IMR-90 (cell line): ENCODE data around the gene PLXND1. TPM values are rescaled to one million over a fixed set of nuclear protein-coding genes. Genes with fewer than 3 reads are reported as not detected.

Experiments used
- ATAC-seq: fragments of 200-7000 bp; cut with Tn5 transposase; 2 replicates; pipeline ENCODE4 v1.9.1; 2020; ENCODE audit warnings: low read depth, mild to moderate bottlenecking, moderate library complexity
- BruUV-seq: library from RNA; stranded (reverse); fragments of 400-500 nt; replicated peaks from 2 replicates; lab custom pipeline; 2021; lab: Mats Ljungman, UMichigan
- CTCF ChIA-PET: fragments of 300-600 bp; formaldehyde crosslinking; extraction: SDS; loops from one replicate; lab custom pipeline; 2021; ENCODE audit warnings: antibody characterized with exemption; lab: Yijun Ruan, JAX
- POLR2A ChIA-PET: fragments of 300-600 bp; sonication (Branson Sonifier 250); formaldehyde crosslinking; loops from one replicate; lab custom pipeline; 2022; ENCODE audit warnings: antibody characterized with exemption; ENCODE audit not compliant: unreplicated experiment; lab: Charles Lee
- DNase-seq: peaks from one replicate; pipeline ENCODE4 v3.0.0; 2013
- H2AFZ ChIP-seq: replicated peaks from 2 replicates; pipeline ENCODE3; 2013; ENCODE audit warnings: low read length, mild to moderate bottlenecking; ENCODE audit not compliant: poor library complexity
- H2AK5ac ChIP-seq: 2 replicates; pipeline ENCODE4 v1.6.1; 2013; ENCODE audit warnings: low read depth, low read length, inconsistent platforms
- H2AK9ac ChIP-seq: replicated peaks from 2 replicates; pipeline ENCODE3; 2013; ENCODE audit warnings: mild to moderate bottlenecking, low read depth, low read length, moderate library complexity; ENCODE audit not compliant: poor library complexity
- H2BK120ac ChIP-seq: 2 replicates; pipeline ENCODE4 v1.6.1; 2013; ENCODE audit warnings: low read depth, low read length, inconsistent platforms
- H2BK15ac ChIP-seq: 3 replicates; pipeline ENCODE4 v1.6.1; 2013; ENCODE audit warnings: low read depth, low read length, inconsistent platforms
- H2BK20ac ChIP-seq: 2 replicates; pipeline ENCODE4 v1.6.1; 2013; ENCODE audit warnings: low read depth, mild to moderate bottlenecking, inconsistent platforms, low read length, moderate library complexity
- H2BK5ac ChIP-seq: 2 replicates; pipeline ENCODE4 v1.6.1; 2013; ENCODE audit warnings: mild to moderate bottlenecking, low read depth, low read length, inconsistent platforms; ENCODE audit not compliant: poor library complexity, severe bottlenecking
- H3K14ac ChIP-seq: replicated peaks from 2 replicates; pipeline ENCODE4 v1.6.1; 2013; ENCODE audit warnings: low read depth, low read length, inconsistent platforms
- H3K18ac ChIP-seq: 2 replicates; pipeline ENCODE4 v1.6.1; 2013; ENCODE audit warnings: low read depth, low read length, control low read depth
- H3K23ac ChIP-seq: 2 replicates; pipeline ENCODE4 v1.6.1; 2013; ENCODE audit warnings: low read depth, low read length, inconsistent platforms
- H3K27ac ChIP-seq: 2 replicates; pipeline ENCODE4 v1.5.1; 2013; ENCODE audit warnings: mild to moderate bottlenecking, control low read depth, low read length; ENCODE audit not compliant: insufficient read depth
- H3K27me3 ChIP-seq: 2 replicates; pipeline ENCODE4 v1.6.1; 2013; ENCODE audit warnings: low read length; ENCODE audit not compliant: control insufficient read depth, insufficient read depth
- H3K36me3 ChIP-seq: 2 replicates; pipeline ENCODE4 v1.6.1; 2013; ENCODE audit warnings: low read length, mixed read lengths; ENCODE audit not compliant: control insufficient read depth, insufficient read depth
- H3K4ac ChIP-seq: 2 replicates; pipeline ENCODE4 v1.6.1; 2013; ENCODE audit warnings: low read depth, low read length, inconsistent platforms
- H3K4me1 ChIP-seq: 2 replicates; pipeline ENCODE4 v1.6.1; 2013; ENCODE audit warnings: low read length, mixed read lengths; ENCODE audit not compliant: control insufficient read depth, insufficient read depth
- H3K4me2 ChIP-seq: 2 replicates; pipeline ENCODE4 v1.6.1; 2013; ENCODE audit warnings: low read depth, mild to moderate bottlenecking, control low read depth, low read length, moderate library complexity
- H3K4me3 ChIP-seq: 2 replicates; pipeline ENCODE4 v1.5.1; 2013; ENCODE audit warnings: low read depth, mild to moderate bottlenecking, control low read depth, low read length, moderate library complexity; ENCODE audit not compliant: insufficient read depth
- H3K56ac ChIP-seq: 2 replicates; pipeline ENCODE4 v1.6.1; 2013; ENCODE audit warnings: low read length, inconsistent platforms; ENCODE audit not compliant: insufficient read depth; ENCODE audit errors: extremely low read depth
- H3K79me1 ChIP-seq, 2 experiments: 2 replicates each; pipeline ENCODE4 v1.6.1; 2013; ENCODE audit warnings: low read length in 2 of 2, inconsistent platforms in 1 of 2, low read depth in 1 of 2
- H3K9ac ChIP-seq: 2 replicates; pipeline ENCODE4 v1.6.1; 2013; ENCODE audit warnings: low read depth, low read length, control low read depth
- H3K9me1 ChIP-seq: 2 replicates; pipeline ENCODE4 v1.6.1; 2013; ENCODE audit warnings: low read length, inconsistent platforms; ENCODE audit not compliant: insufficient read depth
- H3K9me3 ChIP-seq: 2 replicates; pipeline ENCODE4 v1.6.1; 2013; ENCODE audit warnings: low read length; ENCODE audit not compliant: control insufficient read depth, insufficient read depth
- H4K20me1 ChIP-seq: 2 replicates; pipeline ENCODE4 v1.6.1; 2013; ENCODE audit warnings: low read length, inconsistent platforms; ENCODE audit not compliant: insufficient read depth
- H4K5ac ChIP-seq: 2 replicates; pipeline ENCODE4 v1.6.1; 2013; ENCODE audit warnings: mild to moderate bottlenecking, low read depth, low read length, control low read depth
- H4K8ac ChIP-seq, 2 experiments: 2 replicates each; pipeline ENCODE4 v1.6.1; 2013; ENCODE audit warnings: low read depth in 2 of 2, low read length in 2 of 2, control low read depth in 1 of 2, inconsistent platforms in 1 of 2
- H4K91ac ChIP-seq: 2 replicates; pipeline ENCODE4 v1.6.1; 2013; ENCODE audit warnings: low read depth, low read length, inconsistent platforms; ENCODE audit not compliant: insufficient read depth
- BHLHE40 ChIP-seq: fragments of 150-350 bp; IDR thresholded peaks from 2 replicates; pipeline ENCODE4 v1.6.1; 2016; ENCODE audit warnings: mild to moderate bottlenecking, low read depth, low read length
- CEBPB ChIP-seq: IDR thresholded peaks from 2 replicates; pipeline ENCODE4 v1.6.1; 2012; ENCODE audit warnings: low read depth, low read length, improper control_type of control experiment
- CHD1 ChIP-seq: IDR thresholded peaks from 2 replicates; pipeline ENCODE4 v1.6.1; 2012; ENCODE audit warnings: low read depth, low read length, improper control_type of control experiment
- ELK1 ChIP-seq: fragments of 150-350 bp; IDR thresholded peaks from 2 replicates; pipeline ENCODE4 v1.6.1; 2016; ENCODE audit warnings: low read depth, mild to moderate bottlenecking, low read length, moderate library complexity, borderline replicate concordance
- FOS ChIP-seq: fragments of 150-350 bp; IDR thresholded peaks from 2 replicates; pipeline ENCODE4 v1.6.1; 2016; ENCODE audit warnings: low read depth, low read length
- MAFK ChIP-seq: IDR thresholded peaks from 2 replicates; pipeline ENCODE4 v1.6.1; 2012; ENCODE audit warnings: low read depth, low read length, improper control_type of control experiment
- MAZ ChIP-seq: IDR thresholded peaks from 2 replicates; pipeline ENCODE4 v1.6.1; 2012; ENCODE audit warnings: low read depth, mild to moderate bottlenecking, low read length, improper control_type of control experiment, moderate library complexity, borderline replicate concordance
- MXI1 ChIP-seq: IDR thresholded peaks from 2 replicates; pipeline ENCODE4 v1.6.1; 2012; ENCODE audit warnings: low read depth, mild to moderate bottlenecking, low read length, moderate library complexity, borderline replicate concordance
- NFE2L2 ChIP-seq: fragments of 150-350 bp; IDR thresholded peaks from 2 replicates; pipeline ENCODE4 v1.6.1; 2016; ENCODE audit warnings: low read depth, mild to moderate bottlenecking, low read length
- POLR2A ChIP-seq: IDR thresholded peaks from 2 replicates; pipeline ENCODE4 v1.6.1; 2012; ENCODE audit warnings: mild to moderate bottlenecking, low read depth, low read length
- RAD21 ChIP-seq: IDR thresholded peaks from 2 replicates; pipeline ENCODE4 v1.6.1; 2012; ENCODE audit warnings: low read length, improper control_type of control experiment
- RCOR1 ChIP-seq: IDR thresholded peaks from 2 replicates; pipeline ENCODE4 v1.6.1; 2012; ENCODE audit warnings: mild to moderate bottlenecking, low read length, improper control_type of control experiment; ENCODE audit not compliant: insufficient replicate concordance
- RFX5 ChIP-seq: IDR thresholded peaks from 2 replicates; pipeline ENCODE4 v1.8.0; 2012; ENCODE audit warnings: low read depth, mild to moderate bottlenecking, low read length, moderate library complexity
- SMC3 ChIP-seq: fragments of 150-350 bp; IDR thresholded peaks from 2 replicates; pipeline ENCODE4 v1.6.1; 2016; ENCODE audit warnings: low read depth, mild to moderate bottlenecking, antibody characterized with exemption, low read length, moderate library complexity
- USF2 ChIP-seq: fragments of 150-350 bp; IDR thresholded peaks from 2 replicates; pipeline ENCODE4 v1.6.1; 2017; ENCODE audit warnings: mild to moderate bottlenecking, antibody characterized with exemption, low read length, low read depth
- WGBS, 2 experiments: methylation state at CpG; one replicate each; pipeline versions ENCODE4 v1.1.5 to v1.1.7; 2013; ENCODE audit warnings: missing lambda C conversion rate in 2 of 2; ENCODE audit not compliant: insufficient read length in 1 of 2; ENCODE audit errors: extremely low coverage in 2 of 2; 5-methylcytosine and 5-hydroxymethylcytosine counted together
- dilution Hi-C: fragments of 300-500 bp; cut with HindIII; formaldehyde crosslinking; loops from one replicate; pipeline ENCODE4 v1.14.3; 2018; ENCODE audit warnings: low sequenced_read_pairs; ENCODE audit not compliant: unreplicated experiment
- in situ Hi-C: fragments of 300-500 bp; cut with MboI; formaldehyde crosslinking; loops from 3 replicates; pipeline ENCODE4 v1.14.3; 2019; ENCODE audit warnings: low sequenced_read_pairs, inconsistent platforms, mixed read lengths
- intact Hi-C: fragments of 100-400 bp; cut with micrococcal nuclease; formaldehyde crosslinking; loops from 2 replicates; pipeline ENCODE4 v1.10.0; 2022
- polyA plus RNA-seq, 3 experiments: library from polyadenylated mRNA; depleted of rRNA; stranded (reverse); fragments of >200 nt; gene quantifications; 2 replicates each; pipeline ENCODE4 v1.2.3, GENCODE V29; 2012; ENCODE audit warnings: low replicate concordance in 1 of 3
- total RNA-seq: library from RNA; depleted of rRNA; stranded (reverse); fragments of >200 nt; gene quantifications from 2 replicates; pipeline ENCODE4 v1.2.3, GENCODE V29; 2012
- TF ChIP-seq, protein P1 (sequence below): conservative IDR thresholded peaks from 2 replicates; pipeline ENCODE4 v1.5.1; 2012; ENCODE audit warnings: mild to moderate bottlenecking, low read depth, low read length, improper control_type of control experiment

PLXND1 gene
- total and polyA plus RNA-seq, 2 of the 4 experiments (the other 2 are of a cell fraction): 19.2 to 67.1 TPM

- Histone ChIP-seq H3K18ac (no peak overlapping the region), H4K91ac (no peak overlapping the region), H4K20me1 (no peaks in the 10 kb centered on the region), H3K4ac (no peak overlapping the region), H4K8ac (no peak overlapping the region), H2BK20ac (no peak overlapping the region), H2AK9ac (no peak overlapping the region), H3K79me1 (no peaks in the 10 kb centered on the region), H2AK5ac (no peak overlapping the region), H3K9ac (no peak overlapping the region), H3K9me1 (no peaks in the 10 kb centered on the region), H3K27ac (no peak overlapping the region), H3K23ac (no peak overlapping the region), H2BK120ac (no peak overlapping the region), H3K14ac (no peak overlapping the region), H3K36me3 (no peaks in the 10 kb centered on the region), H2BK15ac (no peak overlapping the region), H2BK5ac (no peak overlapping the region), H3K4me3 (no peak overlapping the region), H3K4me1 (no peaks in the 10 kb centered on the region; the same call in 1 of the 2 replicates), H4K5ac (no peak overlapping the region), H3K9me3 (no peaks in the 10 kb centered on the region), H3K56ac (no peak overlapping the region), H2AFZ (no peak overlapping the region), H3K4me2 (no peak overlapping the region), H3K27me3 (0 out of 2 replicates have a peak, but pooled peaks cover 1% of the 10 kb centered on the region)
- BruUV-seq: no TSS peak
- intact Hi-C loops (no loop called here), dilution Hi-C loops (no loop called here), in situ Hi-C loops (loop anchor here (25.0 kb wide), 1 partner anchor 442 kb away; the partner anchor contains the start of gene ALG1L2)
- CTCF ChIA-PET: no interaction called here
- no peak for DNase-seq
- no peak for ATAC-seq
- 76% methylated on average over 3 of the region's 5 CpGs; no CpG with 5 or more reads in 1 of the 2 experiments for WGBS, 2 experiments
- TF ChIP-seq, protein P1, sequence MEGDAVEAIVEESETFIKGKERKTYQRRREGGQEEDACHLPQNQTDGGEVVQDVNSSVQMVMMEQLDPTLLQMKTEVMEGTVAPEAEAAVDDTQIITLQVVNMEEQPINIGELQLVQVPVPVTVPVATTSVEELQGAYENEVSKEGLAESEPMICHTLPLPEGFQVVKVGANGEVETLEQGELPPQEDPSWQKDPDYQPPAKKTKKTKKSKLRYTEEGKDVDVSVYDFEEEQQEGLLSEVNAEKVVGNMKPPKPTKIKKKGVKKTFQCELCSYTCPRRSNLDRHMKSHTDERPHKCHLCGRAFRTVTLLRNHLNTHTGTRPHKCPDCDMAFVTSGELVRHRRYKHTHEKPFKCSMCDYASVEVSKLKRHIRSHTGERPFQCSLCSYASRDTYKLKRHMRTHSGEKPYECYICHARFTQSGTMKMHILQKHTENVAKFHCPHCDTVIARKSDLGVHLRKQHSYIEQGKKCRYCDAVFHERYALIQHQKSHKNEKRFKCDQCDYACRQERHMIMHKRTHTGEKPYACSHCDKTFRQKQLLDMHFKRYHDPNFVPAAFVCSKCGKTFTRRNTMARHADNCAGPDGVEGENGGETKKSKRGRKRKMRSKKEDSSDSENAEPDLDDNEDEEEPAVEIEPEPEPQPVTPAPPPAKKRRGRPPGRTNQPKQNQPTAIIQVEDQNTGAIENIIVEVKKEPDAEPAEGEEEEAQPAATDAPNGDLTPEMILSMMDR: no peak
- TF ChIP-seq RAD21: no peak
- no peak for TF ChIP-seq FOS
- no peak for TF ChIP-seq SMC3
- TF ChIP-seq MAFK: no peak
- TF ChIP-seq CHD1: no peak
- no peak for TF ChIP-seq ELK1
- no peak for TF ChIP-seq RFX5
- no peak for TF ChIP-seq RCOR1
- TF ChIP-seq NFE2L2: no peak
- no peak for TF ChIP-seq BHLHE40
- TF ChIP-seq CEBPB: no peak
- TF ChIP-seq POLR2A: no peak
- TF ChIP-seq MXI1: no peak
- TF ChIP-seq USF2: no peak
- TF ChIP-seq MAZ: no peak
- POLR2A ChIA-PET: no interaction called here
Measured at GRCh38 chr3:129645286-129645685, 38.8 kb upstream of the PLXND1 start.
